Skeletal muscle satellite cell (primary cell): Measurements from ENCODE around the gene BST1.

Source experiments
- H3K27me3 ChIP-seq: 2 replicates; pipeline ENCODE4 v1.7.0; 2013; ENCODE audit warnings: low read length; ENCODE audit not compliant: control insufficient read depth, insufficient read depth
- H3K36me3 ChIP-seq: 2 replicates; pipeline ENCODE4 v1.7.0; 2013; ENCODE audit warnings: mild to moderate bottlenecking, control low read depth, low read length; ENCODE audit not compliant: insufficient read depth
- H3K4me1 ChIP-seq: 2 replicates; pipeline ENCODE4 v1.7.0; 2013; ENCODE audit warnings: low read length; ENCODE audit not compliant: control insufficient read depth, insufficient read depth
- H3K4me2 ChIP-seq: 2 replicates; pipeline ENCODE4 v1.7.0; 2013; ENCODE audit warnings: mild to moderate bottlenecking, low read length
- H3K4me3 ChIP-seq: 2 replicates; pipeline ENCODE4 v1.7.0; 2013; ENCODE audit warnings: low read length
- H3K9ac ChIP-seq: 2 replicates; pipeline ENCODE4 v1.7.0; 2013; ENCODE audit warnings: mild to moderate bottlenecking, low read depth, low read length, moderate library complexity
- H3K9me3 ChIP-seq: replicated peaks from 2 replicates; pipeline ENCODE4 v1.7.0; 2013; ENCODE audit warnings: mild to moderate bottlenecking, control low read depth, low read length

BST1 gene

DNA sequence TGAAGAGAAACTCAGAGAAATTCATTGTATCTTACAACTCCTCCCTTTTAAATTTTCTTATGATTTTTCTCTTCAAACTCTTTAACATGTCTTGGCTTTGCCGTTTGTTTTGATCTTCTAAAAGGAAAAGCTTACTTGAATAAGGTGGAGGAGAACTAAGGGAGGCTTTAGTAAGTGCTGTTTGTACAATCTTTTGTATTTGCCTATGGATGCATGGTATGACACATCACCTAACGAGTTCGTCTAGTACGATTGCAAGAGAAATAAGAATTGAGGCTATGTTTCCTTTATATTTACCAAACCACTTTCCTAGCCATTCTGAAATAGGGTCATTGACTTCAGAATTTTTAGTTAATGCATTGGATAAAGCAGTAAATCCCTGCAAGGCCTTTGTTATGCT, 8.4 kb upstream of the BST1 start:
- H3K4me1 ChIP-seq, result peaks cover 41% of the 10 kb centered on the region
- no peaks in the 10 kb centered on the region for H3K9me3 ChIP-seq
- H3K36me3 ChIP-seq, result no peaks in the 10 kb centered on the region
- H3K4me2 ChIP-seq, result no peak overlapping the region
- H3K4me3 ChIP-seq, result no peak overlapping the region
- H3K9ac ChIP-seq, result no peak overlapping the region
- H3K27me3 ChIP-seq, result no peaks in the 10 kb centered on the region

DNA sequence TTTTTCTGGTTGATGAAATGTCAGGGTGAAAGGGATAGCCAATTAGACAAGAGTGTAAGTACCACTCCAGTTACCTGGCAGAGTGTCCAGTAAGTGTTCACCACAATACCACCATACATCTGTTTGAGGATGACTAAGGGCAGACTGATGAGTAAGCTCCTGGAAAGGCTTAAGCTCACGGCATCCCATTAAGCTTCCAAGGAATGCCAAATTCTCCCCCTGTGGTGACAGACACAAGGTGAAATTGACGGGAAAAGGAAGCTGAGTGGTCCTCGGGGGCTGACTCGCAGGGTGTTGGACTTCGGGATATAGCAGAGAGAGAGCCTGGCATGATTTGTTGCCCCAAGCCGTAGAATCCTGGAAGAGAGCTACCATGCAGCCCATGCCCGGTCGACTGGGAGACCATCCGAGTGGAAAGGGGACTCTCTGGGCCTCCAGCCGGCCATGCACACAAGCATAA, 7.6 kb upstream of the BST1 start:
- Histone ChIP-seq H3K4me2 (peak overlapping the region; percentile 35), H3K4me3 (no peak overlapping the region), H3K27me3 (no peaks in the 10 kb centered on the region), H3K9ac (no peak overlapping the region), H3K9me3 (no peaks in the 10 kb centered on the region), H3K4me1 (peaks cover 32% of the 10 kb centered on the region), H3K36me3 (no peaks in the 10 kb centered on the region)

DNA sequence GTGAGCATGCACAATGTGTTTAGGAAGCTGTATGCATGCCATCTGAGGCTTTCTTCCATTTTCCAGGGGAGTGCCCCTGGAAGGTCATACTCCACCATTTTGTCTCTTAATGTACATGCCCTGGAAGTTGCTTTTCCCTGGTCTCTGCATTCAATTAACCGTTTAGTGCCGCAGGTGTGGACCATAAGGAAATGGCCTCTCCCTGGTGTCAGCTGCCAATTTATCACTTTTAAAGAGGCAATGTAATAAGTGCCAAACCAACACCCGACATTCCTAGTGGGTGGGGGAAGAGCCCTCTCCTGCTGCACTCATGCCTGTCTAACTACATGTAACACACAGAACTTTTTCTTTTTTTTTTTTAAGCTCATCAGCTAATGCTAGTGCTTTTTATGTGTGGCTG, 7.1 kb upstream of the BST1 start:
- Histone ChIP-seq H3K36me3 (no peaks in the 10 kb centered on the region), H3K4me3 (no peak overlapping the region), H3K9me3 (no peaks in the 10 kb centered on the region), H3K4me1 (peaks cover 28% of the 10 kb centered on the region), H3K27me3 (no peaks in the 10 kb centered on the region), H3K9ac (no peak overlapping the region), H3K4me2 (peak overlapping the region; percentile 35)

GRCh38 chr4:15696866-15697265, 6.0 kb upstream of the BST1 start:
- no peak overlapping the region for H3K4me2 ChIP-seq
- H3K9ac ChIP-seq, result no peak overlapping the region
- no peaks in the 10 kb centered on the region for H3K27me3 ChIP-seq
- no peaks in the 10 kb centered on the region for H3K36me3 ChIP-seq
- H3K9me3 ChIP-seq, result no peaks in the 10 kb centered on the region
- peaks cover 17% of the 10 kb centered on the region for H3K4me1 ChIP-seq
- H3K4me3 ChIP-seq, result no peak overlapping the region

- H3K27me3 ChIP-seq, result no peaks in the 10 kb centered on the region
- H3K4me2 ChIP-seq, result peak overlapping the region; percentile 87
- peaks cover 6% of the 10 kb centered on the region for H3K4me1 ChIP-seq
- no peaks in the 10 kb centered on the region for H3K36me3 ChIP-seq
- H3K9ac ChIP-seq, result peak overlapping the region; percentile 79
- H3K4me3 ChIP-seq, result peak overlapping the region; percentile 74
- H3K9me3 ChIP-seq, result no peaks in the 10 kb centered on the region
These were observed 574 bp downstream of the BST1 start for GRCh38 chr4:15703439-15703838.

GRCh38 chr4:15704129-15704528, 1.3 kb downstream of the BST1 start:
- H3K4me3 ChIP-seq, result no peak overlapping the region
- no peaks in the 10 kb centered on the region for H3K36me3 ChIP-seq
- H3K9ac ChIP-seq, result no peak overlapping the region
- H3K27me3 ChIP-seq, result no peaks in the 10 kb centered on the region
- no peaks in the 10 kb centered on the region for H3K9me3 ChIP-seq
- peaks cover 6% of the 10 kb centered on the region for H3K4me1 ChIP-seq
- H3K4me2 ChIP-seq, result no peak overlapping the region

DNA sequence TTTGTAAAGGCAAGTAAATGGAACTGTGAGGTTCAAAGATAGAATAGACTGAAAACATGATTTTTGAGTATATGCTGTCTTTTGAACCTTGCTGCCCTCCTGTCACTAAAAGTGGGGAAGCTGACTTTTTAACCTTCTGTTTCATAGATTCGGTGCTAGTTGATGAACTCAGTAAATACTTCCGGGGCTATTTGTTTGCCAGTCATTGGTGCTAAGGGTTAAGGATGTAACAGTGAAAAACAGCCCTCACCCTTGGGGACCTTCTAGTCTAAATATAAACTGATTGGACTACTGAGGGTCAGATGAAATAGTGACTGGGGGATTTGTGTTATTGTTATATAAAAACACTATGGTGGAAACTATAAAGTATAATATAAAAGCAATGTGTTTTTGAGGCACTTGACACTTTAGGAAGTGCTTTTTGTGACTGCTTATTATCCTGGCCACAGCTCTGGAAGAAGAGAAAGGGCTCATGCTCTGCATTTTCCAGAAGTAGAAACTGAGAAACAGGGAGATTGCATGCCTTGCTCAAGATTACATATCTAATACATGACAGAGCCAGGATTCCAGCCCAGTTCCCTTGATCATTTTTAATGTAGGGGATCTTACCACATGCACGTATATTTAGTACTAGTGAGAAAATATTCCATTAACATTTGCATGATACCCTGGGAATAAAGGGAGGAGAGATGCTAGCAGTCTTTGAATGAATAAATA, 3.9 kb downstream of the BST1 start:
- Histone ChIP-seq H3K4me3 (no peak overlapping the region), H3K36me3 (no peaks in the 10 kb centered on the region), H3K9me3 (no peaks in the 10 kb centered on the region), H3K4me2 (no peak overlapping the region), H3K9ac (no peak overlapping the region), H3K4me1 (peaks cover 6% of the 10 kb centered on the region), H3K27me3 (no peaks in the 10 kb centered on the region)

GRCh38 chr4:15707363-15707715, 4.5 kb downstream of the BST1 start:
- Histone ChIP-seq H3K4me1 (peaks cover 4% of the 10 kb centered on the region), H3K4me3 (no peak overlapping the region), H3K9ac (no peak overlapping the region), H3K27me3 (no peaks in the 10 kb centered on the region), H3K36me3 (no peaks in the 10 kb centered on the region), H3K9me3 (no peaks in the 10 kb centered on the region), H3K4me2 (no peak overlapping the region)

GRCh38 chr4:15711762-15712161, 8.9 kb downstream of the BST1 start:
- Histone ChIP-seq H3K4me2 (no peak overlapping the region), H3K4me3 (no peak overlapping the region), H3K36me3 (no peaks in the 10 kb centered on the region), H3K27me3 (no peaks in the 10 kb centered on the region), H3K4me1 (peaks cover 16% of the 10 kb centered on the region), H3K9me3 (no peaks in the 10 kb centered on the region), H3K9ac (no peak overlapping the region)

- H3K4me3 ChIP-seq, result no peak overlapping the region
- H3K27me3 ChIP-seq, result no peaks in the 10 kb centered on the region
- H3K9me3 ChIP-seq, result no peaks in the 10 kb centered on the region
- no peak overlapping the region for H3K4me2 ChIP-seq
- peaks cover 20% of the 10 kb centered on the region for H3K4me1 ChIP-seq
- H3K36me3 ChIP-seq, result no peaks in the 10 kb centered on the region
- H3K9ac ChIP-seq, result no peak overlapping the region
These were observed 9.3 kb downstream of the BST1 start for GRCh38 chr4:15712214-15712613.

GRCh38 chr4:15714141-15714540, 11.3 kb downstream of the BST1 start:
- no peak overlapping the region for H3K4me3 ChIP-seq
- no peak overlapping the region for H3K9ac ChIP-seq
- no peaks in the 10 kb centered on the region for H3K27me3 ChIP-seq
- H3K36me3 ChIP-seq, result no peaks in the 10 kb centered on the region
- peaks cover 29% of the 10 kb centered on the region for H3K4me1 ChIP-seq
- no peaks in the 10 kb centered on the region for H3K9me3 ChIP-seq
- H3K4me2 ChIP-seq, result no peak overlapping the region

DNA sequence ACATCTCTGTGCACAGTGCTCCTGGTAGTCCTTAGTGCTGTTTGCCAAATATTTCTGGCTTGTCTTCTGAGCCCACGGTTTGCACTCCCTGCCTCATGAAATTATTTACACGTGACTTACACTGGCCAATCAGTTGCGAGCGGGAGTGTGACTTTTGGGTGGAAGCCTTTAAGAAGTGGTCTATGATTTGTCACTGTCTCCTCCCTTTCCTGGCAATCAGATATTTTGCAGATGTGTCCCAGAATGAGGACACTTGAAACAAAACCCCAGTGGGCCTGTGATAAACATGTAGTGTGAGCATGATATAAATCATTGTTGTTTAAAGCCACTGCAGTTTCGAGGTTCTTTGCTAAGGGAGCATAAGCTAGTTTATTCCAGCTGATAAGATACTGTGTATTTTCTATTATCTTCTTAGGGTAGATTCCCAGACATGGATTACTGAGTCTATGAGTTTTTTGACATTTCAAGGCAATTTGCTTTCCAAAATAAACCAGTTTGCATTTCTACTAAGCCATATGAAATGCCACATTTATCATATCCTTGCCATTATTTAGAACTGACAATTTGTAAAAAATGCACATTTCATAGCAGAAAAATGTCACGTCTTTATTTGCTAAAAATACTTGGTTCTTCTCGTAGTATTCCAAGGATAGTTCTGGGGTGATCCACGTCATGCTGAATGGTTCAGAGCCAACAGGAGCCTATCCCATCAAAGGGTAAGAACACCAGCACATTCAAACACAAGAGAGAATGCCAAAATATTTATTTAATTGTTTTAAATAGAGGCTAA, 12.0 kb downstream of the BST1 start:
- H3K27me3 ChIP-seq, result no peaks in the 10 kb centered on the region
- peaks cover 29% of the 10 kb centered on the region for H3K4me1 ChIP-seq
- H3K9me3 ChIP-seq, result no peaks in the 10 kb centered on the region
- no peak overlapping the region for H3K4me3 ChIP-seq
- no peak overlapping the region for H3K4me2 ChIP-seq
- H3K36me3 ChIP-seq, result no peaks in the 10 kb centered on the region
- H3K9ac ChIP-seq, result no peak overlapping the region
